A549 (cell line): Measurements from ENCODE around the gene DHFR2. TPM values are rescaled to one million over a fixed set of nuclear protein-coding genes. Genes with fewer than 3 reads are reported as not detected.

Source experiments
- ATAC-seq, 2 experiments: fragments of 200-7000 bp in 1 of 2; fragments of >200 bp in 1 of 2; cut with Nextera tagmentation in 1 of 2; cut with Tn5 transposase in 1 of 2; 3 replicates each; pipeline versions ENCODE4 v1.8.0 to v1.9.1; 2018 to 2020; ENCODE audit warnings: mild to moderate bottlenecking in 1 of 2, moderate library complexity in 1 of 2
- CTCF ChIA-PET: fragments of 300-600 bp; sonication (Branson Sonifier 250); formaldehyde crosslinking; extraction: SDS; loops from one replicate; lab custom pipeline; 2021; ENCODE audit warnings: antibody characterized with exemption, inconsistent platforms; lab: Yijun Ruan, JAX
- POLR2A ChIA-PET: fragments of 350-600 bp; formaldehyde crosslinking; extraction: SDS; loops from one replicate; lab custom pipeline; 2021; ENCODE audit warnings: antibody characterized with exemption, inconsistent platforms; lab: Yijun Ruan, JAX
- DNase-seq, 2 experiments: peaks; one replicate each; pipeline versions ENCODE4 v3.0.0 to v3.0.0-alpha.2; 2011 to 2016; ENCODE audit warnings: low read depth in 1 of 2, low spot score in 1 of 2
- FAIRE-seq: peaks from 2 replicates; lab custom pipeline; 2011; peaks lifted over from hg19 to GRCh38; lab: Jason Lieb, UNC
- H3K27ac ChIP-seq, 2 experiments: fragments of >200 bp; sonication (Bioruptor Twin); formaldehyde crosslinking; 3 replicates each; pipeline ENCODE4 v1.5.1; 2016 to 2017
- H3K4me1 ChIP-seq: fragments of >200 bp; sonication (Bioruptor Twin); formaldehyde crosslinking; 3 replicates; pipeline ENCODE4 v1.6.1; 2016
- H3K4me2 ChIP-seq: fragments of >200 bp; sonication (Bioruptor Twin); formaldehyde crosslinking; 3 replicates; pipeline ENCODE4 v1.6.1; 2016
- H3K4me3 ChIP-seq: fragments of >200 bp; sonication (Bioruptor Twin); formaldehyde crosslinking; 3 replicates; pipeline ENCODE4 v1.5.1; 2016
- H3K9me3 ChIP-seq: fragments of >200 bp; sonication (Bioruptor Twin); formaldehyde crosslinking; 3 replicates; pipeline ENCODE4 v1.6.1; 2016
- CHD4 ChIP-seq: fragments of 200-600 bp; sonication (generic); IDR thresholded peaks from 2 replicates; pipeline ENCODE4 v1.6.1; 2016; ENCODE audit warnings: antibody characterized with exemption, mild to moderate bottlenecking, borderline replicate concordance
- EHF ChIP-seq: fragments of 250-450 bp; sonication (Bioruptor Pico); IDR thresholded peaks from 2 replicates; pipeline ENCODE4 v1.5.0; 2020; ENCODE audit warnings: mild to moderate bottlenecking
- FOSB ChIP-seq: fragments of 250-450 bp; sonication (Bioruptor Pico); IDR thresholded peaks from 2 replicates; pipeline ENCODE4 v1.5.0; 2020; ENCODE audit warnings: mild to moderate bottlenecking, moderate library complexity
- HDAC2 ChIP-seq: fragments of 200-600 bp; sonication (generic); IDR thresholded peaks from 2 replicates; pipeline ENCODE4 v1.6.1; 2016
- HEYL ChIP-seq: fragments of 250-450 bp; sonication (Bioruptor Pico); IDR thresholded peaks from 2 replicates; pipeline ENCODE4 v1.8.0; 2021; ENCODE audit warnings: mild to moderate bottlenecking, moderate library complexity
- HOXB13 ChIP-seq: fragments of 250-450 bp; sonication (Bioruptor Pico); IDR thresholded peaks from 2 replicates; pipeline ENCODE4 v1.5.0; 2020; ENCODE audit warnings: low read depth, mild to moderate bottlenecking, moderate library complexity
- JUNB ChIP-seq: fragments of >200 bp; sonication (Bioruptor Twin); formaldehyde crosslinking; IDR thresholded peaks from 2 replicates; pipeline ENCODE4 v1.6.1; 2016
- MAFK ChIP-seq: fragments of 450-650 bp; IDR thresholded peaks from 2 replicates; pipeline ENCODE4 v1.6.1; 2014; ENCODE audit not compliant: partially characterized antibody
- NPAS2 ChIP-seq: fragments of 250-450 bp; sonication (Bioruptor Pico); IDR thresholded peaks from 2 replicates; pipeline ENCODE4 v1.8.0; 2022; ENCODE audit warnings: mild to moderate bottlenecking, moderate library complexity, borderline replicate concordance
- NR3C1 ChIP-seq: fragments of >200 bp; sonication (Bioruptor Twin); formaldehyde crosslinking; IDR thresholded peaks from 3 replicates; pipeline ENCODE4 v1.6.1; 2017
- RAD21 ChIP-seq, 2 experiments: fragments of >200 bp in 1 of 2; sonication (Bioruptor Twin) in 1 of 2; formaldehyde crosslinking in 1 of 2; IDR thresholded peaks in 1 of 2; conservative IDR thresholded peaks in 1 of 2; 2 replicates in 1 of 2; 3 replicates in 1 of 2; pipeline ENCODE4 v1.6.1; 2012 to 2018; ENCODE audit warnings: inconsistent platforms in 1 of 2
- TFCP2L1 ChIP-seq: fragments of 250-450 bp; sonication (Bioruptor Pico); IDR thresholded peaks from 2 replicates; pipeline ENCODE4 v1.5.0; 2021; ENCODE audit warnings: mild to moderate bottlenecking
- TP53 ChIP-seq: fragments of 250-450 bp; sonication (Bioruptor Pico); IDR thresholded peaks from 2 replicates; pipeline ENCODE4 v1.5.0; 2021; ENCODE audit warnings: mild to moderate bottlenecking, moderate library complexity
- ZSCAN20 ChIP-seq: fragments of 250-450 bp; sonication (Bioruptor Pico); IDR thresholded peaks from 2 replicates; pipeline ENCODE4 v1.8.0; 2022; ENCODE audit warnings: mild to moderate bottlenecking, moderate library complexity
- WGBS: methylation state at CpG from one replicate; pipeline ENCODE4 v1.1.6; 2017; ENCODE audit errors: missing lambda C conversion rate; 5-methylcytosine and 5-hydroxymethylcytosine counted together
- polyA plus RNA-seq, 4 experiments: library from polyadenylated mRNA; depleted of rRNA in 3 of 4; stranded (reverse); fragments of >200 nt; fragmentation: RNase III in 1 of 4; extraction: RNeasy Plus Mini Kit Qiagen cat#74134 plus additional on column Dnase treatment in 1 of 4; gene quantifications; 2 replicates in 3 of 4; 3 replicates in 1 of 4; pipeline ENCODE4 v1.2.3, GENCODE V29; 2011 to 2017
- TF ChIP-seq, protein P1 (sequence below): fragments of >200 bp; sonication (Bioruptor Twin); formaldehyde crosslinking; IDR thresholded peaks from 3 replicates; pipeline ENCODE4 v1.6.1; 2016
- TF ChIP-seq, protein P2 (sequence below): fragments of >200 bp; sonication (Bioruptor Twin); formaldehyde crosslinking; IDR thresholded peaks from 2 replicates; pipeline ENCODE4 v1.6.1; 2016
- TF ChIP-seq, protein P3 (sequence below): fragments of 250-450 bp; sonication (Bioruptor Pico); IDR thresholded peaks from 2 replicates; pipeline ENCODE4 v1.5.0; 2020; ENCODE audit warnings: low read depth, mild to moderate bottlenecking, moderate library complexity
- TF ChIP-seq, protein P4 (sequence below): fragments of 200-600 bp; sonication (generic); IDR thresholded peaks from 2 replicates; pipeline ENCODE4 v1.6.1; 2016; ENCODE audit warnings: antibody characterized with exemption, mild to moderate bottlenecking, moderate library complexity
- TF ChIP-seq, protein P5 (sequence below): IDR thresholded peaks from 2 replicates; pipeline ENCODE4 v1.6.1; 2012

DHFR2 gene
- polyA plus RNA-seq, 2 of the 4 experiments (the other 2 are of a cell fraction): 6.2 to 6.3 TPM

DNA sequence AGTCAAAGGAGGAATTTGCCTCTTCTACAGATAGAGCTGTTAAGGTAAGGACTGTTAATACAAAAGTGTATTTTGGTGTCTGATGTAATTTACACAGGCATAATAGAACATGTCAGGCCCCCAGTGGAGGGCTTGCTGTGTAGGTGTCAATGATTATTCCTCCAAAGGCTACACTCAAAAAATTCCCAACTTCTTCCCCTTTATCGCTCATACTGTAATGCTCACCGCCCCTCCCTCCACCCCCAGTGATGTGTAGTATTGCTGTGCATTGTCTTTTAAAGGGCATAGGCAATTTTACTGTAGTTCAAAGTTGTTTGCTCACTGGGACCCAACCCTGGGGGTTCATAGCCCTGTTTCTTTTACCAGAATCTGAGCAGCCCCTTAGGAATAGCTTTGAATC lies 32.4 kb upstream of the DHFR2 start (continued):
- TF ChIP-seq, protein P1, sequence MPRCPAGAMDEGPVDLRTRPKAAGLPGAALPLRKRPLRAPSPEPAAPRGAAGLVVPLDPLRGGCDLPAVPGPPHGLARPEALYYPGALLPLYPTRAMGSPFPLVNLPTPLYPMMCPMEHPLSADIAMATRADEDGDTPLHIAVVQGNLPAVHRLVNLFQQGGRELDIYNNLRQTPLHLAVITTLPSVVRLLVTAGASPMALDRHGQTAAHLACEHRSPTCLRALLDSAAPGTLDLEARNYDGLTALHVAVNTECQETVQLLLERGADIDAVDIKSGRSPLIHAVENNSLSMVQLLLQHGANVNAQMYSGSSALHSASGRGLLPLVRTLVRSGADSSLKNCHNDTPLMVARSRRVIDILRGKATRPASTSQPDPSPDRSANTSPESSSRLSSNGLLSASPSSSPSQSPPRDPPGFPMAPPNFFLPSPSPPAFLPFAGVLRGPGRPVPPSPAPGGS: no peak
- TF ChIP-seq, protein P2, sequence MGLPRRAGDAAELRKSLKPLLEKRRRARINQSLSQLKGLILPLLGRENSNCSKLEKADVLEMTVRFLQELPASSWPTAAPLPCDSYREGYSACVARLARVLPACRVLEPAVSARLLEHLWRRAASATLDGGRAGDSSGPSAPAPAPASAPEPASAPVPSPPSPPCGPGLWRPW: no peak
- TF ChIP-seq HOXB13 (no peak), FOSB (no peak), TFCP2L1 (CRISPR knock-in tag) (no peak), ZSCAN20 (no peak), JUNB (no peak), NR3C1 (no peak)
- TF ChIP-seq, all 56 proteins: peak for 0

DNA sequence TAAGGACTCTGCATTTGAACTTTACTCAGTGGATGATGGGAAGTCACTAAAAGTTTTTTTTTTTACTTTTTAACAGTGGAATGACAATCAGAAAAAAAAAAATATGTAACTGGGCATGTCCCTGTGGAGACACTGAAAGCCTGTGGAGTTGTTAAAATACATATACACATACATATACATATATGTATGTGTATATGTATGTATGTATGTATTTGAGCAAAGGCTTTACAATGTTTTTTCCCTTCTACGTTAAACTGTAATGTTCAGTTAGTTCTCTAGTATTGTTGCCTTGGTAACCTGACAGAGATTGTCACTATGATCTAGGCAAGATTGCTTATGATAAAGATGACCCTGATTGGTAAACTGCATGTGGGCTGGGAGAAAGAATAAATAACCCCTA lies 30.4 kb upstream of the DHFR2 start:
- ATAC-seq (no peak), DNase-seq (no peak), FAIRE-seq (no peak)
- Histone ChIP-seq H3K4me2 (no peak overlapping the region), H3K4me1 (no peaks in the 10 kb centered on the region), H3K4me3 (no peak overlapping the region), H3K27ac (no peak overlapping the region), H3K9me3 (no peaks in the 10 kb centered on the region)
- ChIA-PET POLR2A (no interaction called here), CTCF (no interaction called here)
- WGBS: 87% methylated on average over 1 of the region's 1 CpG
- TF ChIP-seq HOXB13 (no peak), HDAC2 (no peak), HEYL (CRISPR knock-in tag) (no peak), MAFK (no peak), CHD4 (no peak), TP53 (CRISPR knock-in tag) (no peak), ZSCAN20 (no peak)
- TF ChIP-seq, protein P3, sequence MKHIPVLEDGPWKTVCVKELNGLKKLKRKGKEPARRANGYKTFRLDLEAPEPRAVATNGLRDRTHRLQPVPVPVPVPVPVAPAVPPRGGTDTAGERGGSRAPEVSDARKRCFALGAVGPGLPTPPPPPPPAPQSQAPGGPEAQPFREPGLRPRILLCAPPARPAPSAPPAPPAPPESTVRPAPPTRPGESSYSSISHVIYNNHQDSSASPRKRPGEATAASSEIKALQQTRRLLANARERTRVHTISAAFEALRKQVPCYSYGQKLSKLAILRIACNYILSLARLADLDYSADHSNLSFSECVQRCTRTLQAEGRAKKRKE: no peak

DNA sequence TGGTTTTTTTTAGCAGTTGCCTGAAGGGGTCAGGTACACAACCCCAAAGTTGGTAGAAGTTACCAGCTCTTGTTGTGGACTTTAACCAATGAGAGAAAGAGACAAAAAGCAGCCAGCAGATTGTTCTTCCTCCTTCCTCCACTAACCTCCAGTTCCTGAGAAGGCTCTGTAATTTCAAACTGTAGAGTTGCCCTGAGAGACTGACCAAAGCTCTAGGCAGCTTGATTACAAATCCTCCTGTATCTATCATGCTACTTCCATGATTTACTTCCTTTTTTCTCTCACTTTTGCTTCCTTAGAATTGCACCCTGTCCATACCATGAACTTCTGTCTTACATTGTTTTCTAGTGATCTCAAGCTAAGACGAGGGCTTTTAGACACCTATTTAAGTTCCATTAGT lies 29.4 kb upstream of the DHFR2 start:
- H3K27ac ChIP-seq: no peak overlapping the region
- TF ChIP-seq, protein P4, sequence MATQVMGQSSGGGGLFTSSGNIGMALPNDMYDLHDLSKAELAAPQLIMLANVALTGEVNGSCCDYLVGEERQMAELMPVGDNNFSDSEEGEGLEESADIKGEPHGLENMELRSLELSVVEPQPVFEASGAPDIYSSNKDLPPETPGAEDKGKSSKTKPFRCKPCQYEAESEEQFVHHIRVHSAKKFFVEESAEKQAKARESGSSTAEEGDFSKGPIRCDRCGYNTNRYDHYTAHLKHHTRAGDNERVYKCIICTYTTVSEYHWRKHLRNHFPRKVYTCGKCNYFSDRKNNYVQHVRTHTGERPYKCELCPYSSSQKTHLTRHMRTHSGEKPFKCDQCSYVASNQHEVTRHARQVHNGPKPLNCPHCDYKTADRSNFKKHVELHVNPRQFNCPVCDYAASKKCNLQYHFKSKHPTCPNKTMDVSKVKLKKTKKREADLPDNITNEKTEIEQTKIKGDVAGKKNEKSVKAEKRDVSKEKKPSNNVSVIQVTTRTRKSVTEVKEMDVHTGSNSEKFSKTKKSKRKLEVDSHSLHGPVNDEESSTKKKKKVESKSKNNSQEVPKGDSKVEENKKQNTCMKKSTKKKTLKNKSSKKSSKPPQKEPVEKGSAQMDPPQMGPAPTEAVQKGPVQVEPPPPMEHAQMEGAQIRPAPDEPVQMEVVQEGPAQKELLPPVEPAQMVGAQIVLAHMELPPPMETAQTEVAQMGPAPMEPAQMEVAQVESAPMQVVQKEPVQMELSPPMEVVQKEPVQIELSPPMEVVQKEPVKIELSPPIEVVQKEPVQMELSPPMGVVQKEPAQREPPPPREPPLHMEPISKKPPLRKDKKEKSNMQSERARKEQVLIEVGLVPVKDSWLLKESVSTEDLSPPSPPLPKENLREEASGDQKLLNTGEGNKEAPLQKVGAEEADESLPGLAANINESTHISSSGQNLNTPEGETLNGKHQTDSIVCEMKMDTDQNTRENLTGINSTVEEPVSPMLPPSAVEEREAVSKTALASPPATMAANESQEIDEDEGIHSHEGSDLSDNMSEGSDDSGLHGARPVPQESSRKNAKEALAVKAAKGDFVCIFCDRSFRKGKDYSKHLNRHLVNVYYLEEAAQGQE: no peak
- TF ChIP-seq TP53 (CRISPR knock-in tag): no peak
- no peak for TF ChIP-seq EHF (CRISPR knock-in tag)
- TF ChIP-seq, protein P5, sequence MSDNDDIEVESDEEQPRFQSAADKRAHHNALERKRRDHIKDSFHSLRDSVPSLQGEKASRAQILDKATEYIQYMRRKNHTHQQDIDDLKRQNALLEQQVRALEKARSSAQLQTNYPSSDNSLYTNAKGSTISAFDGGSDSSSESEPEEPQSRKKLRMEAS: no peak
- TF ChIP-seq, protein P3: no peak
- no peak for TF ChIP-seq NPAS2 (CRISPR knock-in tag)
- no peak for TF ChIP-seq RAD21 (conservative IDR thresholded peaks at IDR 0.05 in 1 of 2, IDR thresholded peaks at IDR 0.05 in 1 of 2)
- POLR2A ChIA-PET: no interaction called here
- WGBS: 90% methylated on average over 1 of the region's 1 CpG
- no peak overlapping the region for H3K4me3 ChIP-seq
- ATAC-seq (no peak), FAIRE-seq (no peak), DNase-seq (no peak)
- no peaks in the 10 kb centered on the region for H3K4me1 ChIP-seq
- H3K9me3 ChIP-seq: no peaks in the 10 kb centered on the region
- H3K4me2 ChIP-seq: no peak overlapping the region
- CTCF ChIA-PET: no interaction called here
